Upper lobe of left lung (tissue), 6 donors: ENCODE results near the gene ADGRV1. TPM values are rescaled to one million over a fixed set of nuclear protein-coding genes. Genes with fewer than 3 reads are reported as not detected.

Source experiments
- ATAC-seq, 2 donors: fragments of 200-7000 bp; cut with Tn5 transposase; one replicate each; pipeline ENCODE4 v1.9.1; 2022; ENCODE audit warnings: mild to moderate bottlenecking in 2 of 2, moderate library complexity in 2 of 2; ENCODE audit not compliant: low FRiP score in 2 of 2
- DNase-seq, 2 donors: peaks; one replicate each; pipeline ENCODE4 v3.0.0-alpha.2; 2019 to 2020
- H3K27ac ChIP-seq, 4 donors: fragments of 200-600 bp; sonication (generic); one replicate each; pipeline ENCODE4 v1.5.1; 2016 to 2019
- H3K27me3 ChIP-seq, 4 donors: fragments of 200-600 bp; sonication (generic); one replicate each; pipeline ENCODE4 v1.5.1; 2017 to 2019
- H3K36me3 ChIP-seq, 4 donors: fragments of 200-600 bp; sonication (generic); one replicate each; pipeline ENCODE4 v1.5.1; 2016 to 2019
- H3K4me1 ChIP-seq, 4 donors: fragments of 200-600 bp; sonication (generic); one replicate each; pipeline ENCODE4 v1.5.1; 2018 to 2019
- H3K4me3 ChIP-seq, 4 donors: fragments of 200-600 bp; sonication (generic); one replicate each; pipeline ENCODE4 v1.5.1; 2017 to 2019; ENCODE audit warnings: mild to moderate bottlenecking in 2 of 4, moderate library complexity in 1 of 4
- H3K9me3 ChIP-seq, 4 donors: fragments of 200-600 bp; sonication (generic); one replicate each; pipeline ENCODE4 v1.5.1; 2018 to 2019
- EP300 ChIP-seq, 4 donors: sonication (generic); formaldehyde crosslinking; IDR thresholded peaks; one replicate each; pipeline ENCODE4 v1.5.1; 2017; ENCODE audit warnings: antibody characterized with exemption in 4 of 4, control low read depth in 2 of 4
- POLR2A ChIP-seq, 4 donors: fragments of 450-650 bp; IDR thresholded peaks; one replicate each; pipeline ENCODE4 v1.5.1; 2016 to 2017; ENCODE audit warnings: antibody characterized with exemption in 4 of 4, mild to moderate bottlenecking in 2 of 4
- POLR2AphosphoS5 ChIP-seq, 2 donors: sonication (generic); formaldehyde crosslinking; IDR thresholded peaks; one replicate each; pipeline ENCODE4 v1.5.1; 2017; ENCODE audit warnings: antibody characterized with exemption in 2 of 2
- WGBS, 2 donors: methylation state at CpG; one replicate each; pipeline ENCODE4 v1.1.5; 2017 to 2018; 5-methylcytosine and 5-hydroxymethylcytosine counted together
- total RNA-seq, 6 donors: library from RNA; depleted of rRNA in 4 of 6; stranded (reverse); fragments of >200 nt in 4 of 6; gene quantifications; one replicate each; pipeline versions ENCODE4 v1.1.0 to v1.2.1, GENCODE V29; 2016 to 2021
- TF ChIP-seq, protein P1 (sequence below), 6 experiments: fragments of 450-650 bp in 4 of 6; fragments of 200-600 bp in 2 of 6; sonication (generic) in 2 of 6; IDR thresholded peaks; one replicate each; pipeline ENCODE4 v1.5.1; 2016 to 2019; ENCODE audit warnings: antibody characterized with exemption in 6 of 6
- donor health status: DM: no; HTN: no; CAD: no; lungs with moderate emphysema.
- donor health status: DM: no; HTN: yes; CAD: no; lungs with severe emphysema.

ADGRV1 gene
- total RNA-seq, 6 donors from 2014 or later: 22.3 to 129 (median 60.4) TPM

- WGBS, 2 donors: 71 to 73% methylated on average over 1 of the region's 1 CpG
- no peaks in the 10 kb centered on the region for H3K9me3 ChIP-seq
- ATAC-seq (no peak), DNase-seq (no peak)
- no peak overlapping the region for H3K4me3 ChIP-seq
- H3K4me1 ChIP-seq: peaks cover 0 to 4% (median 1%) of the 10 kb centered on the region in 4 donors
- no peaks in the 10 kb centered on the region for H3K36me3 ChIP-seq
- no peak for TF ChIP-seq POLR2AphosphoS5 (IDR thresholded peaks at IDR 0.05)
- TF ChIP-seq, protein P1, sequence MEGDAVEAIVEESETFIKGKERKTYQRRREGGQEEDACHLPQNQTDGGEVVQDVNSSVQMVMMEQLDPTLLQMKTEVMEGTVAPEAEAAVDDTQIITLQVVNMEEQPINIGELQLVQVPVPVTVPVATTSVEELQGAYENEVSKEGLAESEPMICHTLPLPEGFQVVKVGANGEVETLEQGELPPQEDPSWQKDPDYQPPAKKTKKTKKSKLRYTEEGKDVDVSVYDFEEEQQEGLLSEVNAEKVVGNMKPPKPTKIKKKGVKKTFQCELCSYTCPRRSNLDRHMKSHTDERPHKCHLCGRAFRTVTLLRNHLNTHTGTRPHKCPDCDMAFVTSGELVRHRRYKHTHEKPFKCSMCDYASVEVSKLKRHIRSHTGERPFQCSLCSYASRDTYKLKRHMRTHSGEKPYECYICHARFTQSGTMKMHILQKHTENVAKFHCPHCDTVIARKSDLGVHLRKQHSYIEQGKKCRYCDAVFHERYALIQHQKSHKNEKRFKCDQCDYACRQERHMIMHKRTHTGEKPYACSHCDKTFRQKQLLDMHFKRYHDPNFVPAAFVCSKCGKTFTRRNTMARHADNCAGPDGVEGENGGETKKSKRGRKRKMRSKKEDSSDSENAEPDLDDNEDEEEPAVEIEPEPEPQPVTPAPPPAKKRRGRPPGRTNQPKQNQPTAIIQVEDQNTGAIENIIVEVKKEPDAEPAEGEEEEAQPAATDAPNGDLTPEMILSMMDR (IDR thresholded peaks at IDR 0.05): no peak
- TF ChIP-seq POLR2A (IDR thresholded peaks at IDR 0.05): no peak
- TF ChIP-seq EP300 (IDR thresholded peaks at IDR 0.05): no peak
- no peak overlapping the region for H3K27ac ChIP-seq
- no peaks in the 10 kb centered on the region for H3K27me3 ChIP-seq
Measured at GRCh38 chr5:91089758-91090157, 531.2 kb downstream of the ADGRV1 start.

- ATAC-seq (no peak), DNase-seq (no peak)
- H3K27ac ChIP-seq: no peak overlapping the region
- no peaks in the 10 kb centered on the region for H3K9me3 ChIP-seq
- TF ChIP-seq POLR2A (IDR thresholded peaks at IDR 0.05): no peak
- H3K36me3 ChIP-seq: no peaks in the 10 kb centered on the region
- no peak overlapping the region for H3K4me3 ChIP-seq
- peaks cover 0 to 4% (median 3%) of the 10 kb centered on the region in 4 donors for H3K4me1 ChIP-seq
- H3K27me3 ChIP-seq: no peaks in the 10 kb centered on the region
- 41 to 53% methylated on average over 1 of the region's 1 CpG for WGBS, 2 donors
Measured at GRCh38 chr5:91090995-91091394, 532.4 kb downstream of the ADGRV1 start.

DNA sequence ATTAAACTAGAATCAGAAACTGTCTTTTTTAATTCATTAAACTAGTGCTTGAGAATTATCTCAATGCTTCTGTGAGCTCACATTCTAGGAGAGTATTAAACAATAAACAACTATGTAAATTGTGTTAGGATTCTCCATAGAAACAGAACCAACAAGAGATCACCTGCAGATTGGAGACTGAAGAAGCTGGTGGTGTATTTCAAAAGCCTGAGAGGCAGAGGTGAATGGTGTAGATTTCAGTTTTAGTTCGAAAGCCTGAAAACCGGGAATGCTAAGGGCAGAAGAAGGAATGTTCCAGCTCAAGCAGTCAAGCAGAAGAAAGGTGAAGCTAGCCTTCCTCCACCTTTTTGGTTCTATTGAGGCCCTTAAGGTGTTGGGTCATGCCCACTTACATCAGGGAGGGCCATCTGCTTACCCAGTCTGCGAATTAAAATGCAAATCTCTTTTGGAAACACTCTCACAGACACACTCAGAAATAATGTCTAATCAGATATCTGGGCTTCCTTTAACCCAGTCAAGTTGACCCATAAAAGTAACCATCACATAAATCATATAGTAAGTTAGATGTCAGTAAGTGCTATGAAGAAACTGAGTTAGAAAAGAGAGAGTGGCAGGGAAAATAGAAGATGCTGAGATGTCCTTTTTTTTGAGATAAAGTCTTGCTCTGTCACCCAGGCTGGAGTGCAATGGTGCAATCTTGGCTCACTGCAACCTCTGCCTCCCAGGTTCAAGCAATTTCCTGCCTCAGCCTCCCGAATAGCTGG is 533.1 kb downstream of the ADGRV1 start:
- Histone ChIP-seq H3K9me3 (no peaks in the 10 kb centered on the region), H3K4me1 (peaks cover 0 to 4% (median 3%) of the 10 kb centered on the region in 4 donors), H3K4me3 (no peak overlapping the region), H3K36me3 (no peaks in the 10 kb centered on the region), H3K27me3 (no peaks in the 10 kb centered on the region), H3K27ac (no peak overlapping the region)
- no peak for ATAC-seq
- DNase-seq: no peak
- 88 to 90% methylated on average over 3 to 4 of the region's 4 CpGs for WGBS, 2 donors
- TF ChIP-seq POLR2A (IDR thresholded peaks at IDR 0.05) (no peak), EP300 (IDR thresholded peaks at IDR 0.05) (no peak), POLR2AphosphoS5 (IDR thresholded peaks at IDR 0.05) (no peak)
- TF ChIP-seq, protein P1 (IDR thresholded peaks at IDR 0.05): no peak

GRCh38 chr5:91092859-91093783 is 534.5 kb downstream of the ADGRV1 start:
- Histone ChIP-seq H3K27me3 (no peaks in the 10 kb centered on the region), H3K4me1 (peaks cover 0 to 4% (median 3%) of the 10 kb centered on the region in 4 donors), H3K36me3 (no peaks in the 10 kb centered on the region), H3K9me3 (no peaks in the 10 kb centered on the region), H3K27ac (no peak overlapping the region), H3K4me3 (no peak overlapping the region)
- ATAC-seq (no peak), DNase-seq (no peak)
- WGBS, 2 donors: 84 to 86% methylated on average over 8 of the region's 8 CpGs
- TF ChIP-seq, protein P1 (IDR thresholded peaks at IDR 0.05): no peak
- TF ChIP-seq EP300 (IDR thresholded peaks at IDR 0.05): no peak
- no peak for TF ChIP-seq POLR2AphosphoS5 (IDR thresholded peaks at IDR 0.05)
- TF ChIP-seq POLR2A (IDR thresholded peaks at IDR 0.05): no peak

GRCh38 chr5:91095313-91095712 is 536.7 kb downstream of the ADGRV1 start:
- no peaks in the 10 kb centered on the region for H3K9me3 ChIP-seq
- H3K36me3 ChIP-seq: no peaks in the 10 kb centered on the region
- WGBS, 2 donors: 71 to 80% methylated on average over 3 of the region's 3 CpGs
- no peak overlapping the region for H3K4me3 ChIP-seq
- no peaks in the 10 kb centered on the region for H3K27me3 ChIP-seq
- DNase-seq: no peak
- TF ChIP-seq POLR2AphosphoS5 (IDR thresholded peaks at IDR 0.05): no peak
- no peak for TF ChIP-seq EP300 (IDR thresholded peaks at IDR 0.05)
- no peak for TF ChIP-seq POLR2A (IDR thresholded peaks at IDR 0.05)
- TF ChIP-seq, protein P1 (IDR thresholded peaks at IDR 0.05): no peak
- H3K27ac ChIP-seq: peak overlapping the region in 1 of 4 donors; percentile 38
- ATAC-seq: no peak
- peaks cover 0 to 6% (median 1%) of the 10 kb centered on the region in 4 donors for H3K4me1 ChIP-seq
